ELF-1 (cell line): ENCODE measurements around the gene DNAJC11.

Experiments used
- DNase-seq: peaks from one replicate; pipeline ENCODE4 v3.0.0-alpha.2; 2016; ENCODE audit warnings: low read depth, low spot score

The DNAJC11 gene

GRCh38 chr1:6585081-6585722 lies 116.4 kb downstream of the DNAJC11 start:
- DNase-seq, result no peak
